HG03039 (cell line): ENCODE data around the gene HSPD1.

Source experiments
- ATAC-seq: cut with Tn5 transposase; IDR thresholded peaks from one replicate; pipeline ENCODE4 v1.9.1; 2021; ENCODE audit warnings: mild to moderate bottlenecking, moderate library complexity; ENCODE audit not compliant: unreplicated experiment

HSPD1 gene

DNA sequence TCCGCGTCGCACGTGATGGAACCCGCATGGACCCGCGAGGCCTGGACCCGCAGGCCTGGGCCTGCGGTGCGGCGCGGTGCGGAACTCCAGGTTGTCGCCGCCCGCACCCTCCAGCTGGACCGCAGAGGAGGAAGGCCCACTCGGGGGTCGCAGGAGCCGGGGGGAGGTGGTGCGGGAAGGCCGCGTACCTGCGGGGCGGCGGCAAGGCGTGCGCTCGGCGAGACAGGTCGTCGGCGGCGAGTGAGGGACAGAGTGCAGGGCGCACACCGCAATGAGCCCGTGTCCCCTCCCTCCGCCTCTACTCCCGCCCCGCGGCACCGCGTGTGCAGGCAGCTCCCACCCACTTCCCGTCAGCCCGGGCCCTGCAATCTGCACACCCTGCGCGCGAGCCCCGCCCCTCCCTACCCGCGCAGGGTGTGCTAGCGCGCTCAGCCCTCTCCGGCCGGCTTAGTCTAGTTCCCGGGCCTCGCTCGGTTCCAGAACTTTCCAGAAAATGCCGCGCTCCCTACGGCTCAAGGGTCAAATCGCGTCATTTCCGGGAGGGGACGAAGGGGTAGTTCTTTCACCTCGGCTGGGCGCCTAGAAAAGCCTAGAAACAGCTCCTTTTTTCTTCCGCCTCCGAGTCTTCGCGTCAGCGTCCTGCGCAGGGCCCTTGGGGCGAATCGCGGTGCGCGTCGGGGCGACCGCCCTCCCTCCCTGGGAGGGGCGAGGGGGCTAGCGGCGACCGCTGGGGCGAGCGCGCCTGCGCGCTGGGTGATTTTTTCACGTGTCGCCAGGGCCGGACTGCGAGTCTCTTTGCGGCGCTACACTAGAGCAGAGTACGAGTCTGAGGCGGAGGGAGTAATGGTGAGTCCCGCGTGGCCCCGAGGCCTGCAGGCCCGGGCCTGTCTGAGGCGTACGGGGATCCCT is at the start of gene HSPD1, which contains the start of gene HSPE1:
TSS of gene HSPD1 (minus strand) at position 247 of the 909 bp plus-strand sequence. CDS start 992 bp downstream, outside the sequence.
TSS of gene HSPE1 (plus strand) at position 786 of the 909 bp plus-strand sequence. CDS start at position 844, 58 bp downstream.
- ATAC-seq = peak; percentile 79

DNA sequence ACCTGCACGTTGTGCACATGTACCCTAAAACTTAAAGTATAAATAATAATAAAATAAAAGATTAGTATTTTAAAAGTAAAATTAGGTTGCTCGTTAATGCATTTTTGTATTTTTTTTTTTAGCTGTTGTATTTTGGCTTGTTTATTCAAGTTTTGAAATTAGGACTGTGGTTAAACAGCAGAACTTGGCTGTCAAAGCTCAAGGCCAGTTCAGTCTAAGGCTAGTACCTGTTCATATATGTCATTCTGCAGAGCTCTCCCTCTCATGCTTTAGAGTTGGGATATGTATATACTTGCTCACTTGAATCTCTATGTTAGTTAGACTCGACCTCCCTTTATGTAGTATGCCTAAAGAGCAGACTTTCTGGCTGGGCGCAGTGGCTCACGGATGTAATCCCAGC is 48.9 kb upstream of the HSPD1 start:
- no peak for ATAC-seq

DNA sequence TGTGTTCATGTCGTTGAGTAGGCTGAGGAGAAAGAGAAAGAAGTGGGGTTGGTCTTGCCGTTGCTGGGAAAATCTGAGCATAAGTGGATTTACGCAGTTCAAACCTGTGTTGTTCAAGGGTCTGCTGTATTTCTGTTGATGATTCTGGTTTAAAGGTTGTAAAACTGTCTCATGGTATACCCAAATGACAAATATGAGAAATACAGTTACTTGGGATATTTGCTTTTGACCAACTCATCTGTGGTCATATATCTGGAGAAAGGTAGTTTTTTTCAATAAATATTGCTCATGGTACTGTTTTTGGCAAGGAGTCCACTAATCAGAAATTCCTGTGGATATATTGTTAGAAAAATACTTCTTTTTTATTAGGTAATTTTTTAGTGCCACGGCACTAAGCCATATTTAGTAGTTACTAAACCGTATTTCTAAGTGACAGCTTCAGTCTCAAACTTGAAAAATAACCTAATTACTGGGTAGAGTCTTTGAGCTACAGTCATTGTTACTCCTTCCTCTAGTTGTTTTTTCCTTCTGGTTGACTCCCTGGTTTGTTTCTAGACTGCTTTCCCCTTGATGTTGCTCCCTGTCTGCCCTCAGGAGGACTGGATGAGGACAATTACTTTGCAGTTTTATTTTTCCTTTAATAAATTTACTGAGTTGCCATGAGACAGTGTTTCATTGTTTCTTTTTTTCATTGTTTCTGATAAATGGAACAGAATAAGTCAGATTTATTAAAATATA is 47.7 kb upstream of the HSPD1 start:
- no peak for ATAC-seq

DNA sequence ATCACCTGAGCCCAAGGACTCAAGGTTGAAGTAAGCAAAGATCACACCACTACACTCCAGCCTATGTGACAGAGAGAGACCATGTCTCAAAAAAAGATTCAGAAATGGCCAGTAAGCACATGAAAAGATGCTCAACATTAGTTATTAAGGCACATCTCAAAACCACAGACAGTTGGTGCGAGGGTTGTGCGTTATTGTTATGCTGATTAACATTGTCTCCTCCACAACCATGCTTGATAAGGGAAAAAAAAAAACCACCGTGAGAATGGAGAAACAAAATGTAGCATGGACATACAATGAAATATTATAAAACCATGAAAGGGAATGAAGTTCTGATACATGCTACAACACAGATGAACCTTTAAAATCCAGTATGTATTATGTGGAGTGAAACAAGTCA is 43.6 kb upstream of the HSPD1 start:
- no peak for ATAC-seq

DNA sequence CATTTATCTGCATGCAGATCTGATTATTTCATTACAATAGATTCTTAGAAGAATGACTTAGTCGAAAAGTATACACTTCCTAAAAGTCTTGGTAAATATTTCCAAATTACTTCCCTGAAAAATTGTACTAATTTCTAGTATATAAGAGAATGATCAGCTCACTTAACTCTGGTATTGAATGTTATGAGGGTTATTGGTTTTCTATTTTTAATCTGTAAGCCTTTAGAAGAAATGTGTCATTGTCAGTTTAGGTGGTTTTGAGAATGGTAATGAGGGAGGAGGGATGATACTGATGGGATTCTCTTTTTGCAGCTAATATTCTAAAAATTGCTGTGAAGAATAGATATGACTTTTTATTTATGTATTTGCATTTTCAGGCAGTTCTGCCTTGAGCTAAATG is 40.1 kb upstream of the HSPD1 start:
- ATAC-seq = no peak

DNA sequence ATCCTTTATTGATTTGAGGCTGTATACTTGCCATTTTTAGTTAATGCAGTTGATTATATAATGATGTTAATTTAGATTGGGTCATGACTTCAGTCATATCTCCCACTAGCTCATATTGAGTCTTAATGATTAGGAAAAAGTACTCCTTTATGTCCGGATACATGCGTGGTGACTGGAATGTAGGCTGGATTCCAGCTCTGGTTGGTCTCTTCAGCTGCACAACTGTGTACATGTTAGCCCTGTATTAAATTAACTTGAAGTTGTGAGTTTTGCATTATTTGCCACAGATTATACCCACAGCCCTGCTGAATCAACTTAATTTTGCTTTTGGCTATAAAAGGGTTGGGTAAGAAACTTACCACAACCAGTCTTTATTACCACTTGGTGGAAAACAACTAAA is 38.8 kb upstream of the HSPD1 start:
- no peak for ATAC-seq

DNA sequence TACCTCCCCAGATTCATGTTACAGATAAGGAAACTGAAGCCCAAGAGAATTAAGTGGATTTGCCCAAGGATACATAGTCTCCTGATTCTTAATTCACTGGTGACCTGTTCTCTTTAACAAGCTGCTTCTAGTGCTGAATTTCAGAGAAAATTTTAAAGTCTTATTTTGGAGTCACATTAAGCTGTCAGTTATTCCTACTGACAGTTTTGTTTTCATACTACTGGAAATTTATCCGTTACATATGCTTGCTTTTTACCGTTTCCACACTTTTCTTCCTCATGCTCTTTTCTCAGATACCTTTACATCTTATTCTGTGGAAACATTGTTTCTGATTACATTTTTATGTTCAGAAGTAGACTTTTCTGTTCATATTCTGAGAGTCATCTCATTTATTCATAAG is 17.5 kb upstream of the HSPD1 start:
- ATAC-seq = no peak

DNA sequence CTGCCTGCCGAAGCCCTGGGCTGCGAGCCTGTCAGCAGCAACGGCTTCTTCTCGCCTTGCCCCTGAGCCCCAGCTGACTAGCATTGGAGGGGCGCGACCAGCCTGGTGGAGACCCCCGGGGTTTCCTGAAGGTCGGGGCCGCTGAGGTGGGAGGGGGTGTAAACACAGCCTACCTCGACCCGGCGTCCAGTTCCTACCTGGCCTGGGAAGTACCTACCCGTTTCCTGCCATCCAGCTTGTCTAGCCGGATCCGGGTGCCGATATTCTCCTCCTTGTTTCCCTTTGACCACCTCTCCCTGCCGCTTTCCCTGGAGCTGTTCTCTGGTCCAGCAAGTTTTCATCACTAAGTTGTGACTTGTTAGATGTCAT is 16.7 kb upstream of the HSPD1 start:
- peak; percentile 14 for ATAC-seq

DNA sequence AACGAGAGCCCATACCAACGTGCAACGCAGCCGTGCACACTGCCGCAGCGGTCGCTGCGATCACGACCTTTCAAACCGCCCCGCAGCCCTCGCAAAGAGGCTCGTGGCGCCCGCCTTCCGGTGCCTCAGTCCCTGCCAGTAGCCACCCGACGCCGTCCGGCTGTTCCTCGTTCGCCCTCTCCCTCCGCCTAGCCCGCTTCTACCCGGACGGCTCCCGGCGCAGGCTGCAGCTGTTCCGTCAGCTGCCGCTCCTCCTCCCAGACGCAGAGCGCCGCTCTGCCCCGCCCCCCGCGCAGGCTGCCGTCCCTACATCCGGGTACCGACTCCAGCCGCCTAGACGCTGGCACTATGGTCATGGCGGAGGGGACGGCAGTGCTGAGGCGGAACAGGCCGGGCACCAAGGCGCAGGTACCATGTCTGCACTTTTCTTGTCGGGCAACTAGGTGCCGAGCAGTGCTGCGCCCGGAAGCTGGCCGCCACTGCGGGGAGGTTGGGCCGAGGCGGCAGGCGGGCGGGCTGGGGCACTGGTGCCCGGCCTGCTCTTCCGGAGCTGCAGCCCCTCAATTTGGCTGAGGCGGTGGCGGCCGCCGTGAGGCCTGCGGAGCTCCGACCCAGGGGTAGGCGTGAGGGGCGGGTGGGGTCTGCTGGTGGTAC is 16.2 kb upstream of the HSPD1 start, which contains the start of gene MOB4:
TSS of gene MOB4 (plus strand) at position 328 of the 654 bp plus-strand sequence. CDS start at position 349, 21 bp downstream.
- ATAC-seq = peak; percentile 95

DNA sequence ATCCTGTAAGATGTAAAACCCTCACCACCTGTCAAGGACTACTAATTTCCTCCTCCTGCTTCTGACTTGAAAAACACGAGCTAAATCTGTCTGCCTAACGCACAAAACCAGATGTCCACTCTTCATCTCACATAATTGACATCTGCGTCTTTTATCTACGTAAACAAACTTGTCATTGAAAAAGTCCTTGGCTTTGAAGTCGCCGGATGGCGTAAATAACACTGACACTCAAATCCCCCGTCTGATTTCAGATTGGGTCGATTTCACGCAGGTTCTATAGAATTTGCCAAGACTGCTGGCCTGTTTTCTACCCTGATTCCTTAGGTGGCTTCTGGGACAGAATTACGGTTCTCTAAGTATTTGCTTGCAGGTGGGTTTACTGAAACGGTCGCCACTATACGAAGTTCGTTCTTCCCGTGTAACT is 15.7 kb upstream of the HSPD1 start:
- no peak for ATAC-seq

DNA sequence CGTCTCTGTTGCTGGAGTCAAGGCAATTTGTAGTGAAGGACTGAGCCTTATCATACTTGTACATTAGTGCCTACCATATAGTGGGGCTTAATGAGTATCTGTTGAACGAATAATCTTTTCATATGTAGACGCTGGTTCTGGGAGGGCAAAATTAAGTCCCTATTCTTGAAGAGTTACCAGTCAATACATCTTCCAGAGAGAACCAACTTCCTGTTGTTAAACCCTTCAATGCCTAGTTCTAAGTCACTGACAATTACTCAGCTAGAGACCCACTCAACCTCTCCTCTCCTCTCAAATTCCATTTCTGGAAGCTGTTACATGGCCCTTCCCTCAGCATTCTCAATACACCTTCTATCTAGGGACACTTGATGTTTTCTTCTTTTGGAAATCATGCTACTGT is 15.1 kb upstream of the HSPD1 start:
- no peak for ATAC-seq

DNA sequence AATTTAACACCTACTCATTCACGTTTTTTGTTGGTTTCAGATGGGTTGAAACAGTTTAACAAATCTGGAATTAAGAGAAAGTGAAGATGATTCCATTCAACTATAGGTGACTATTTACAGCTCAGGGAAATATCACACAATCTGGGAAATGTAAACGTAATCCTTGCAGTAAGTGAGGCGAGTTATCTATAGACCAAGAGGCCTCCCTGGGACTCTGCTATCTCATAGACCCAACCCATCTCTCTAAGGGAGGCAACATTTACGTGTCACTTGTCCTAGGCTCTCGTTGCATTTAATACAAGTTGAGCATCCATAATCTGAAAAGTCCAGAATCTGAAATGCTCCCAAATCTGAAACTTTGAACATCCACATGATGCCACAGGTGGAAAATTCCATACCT is 14.3 kb upstream of the HSPD1 start:
- no peak for ATAC-seq

DNA sequence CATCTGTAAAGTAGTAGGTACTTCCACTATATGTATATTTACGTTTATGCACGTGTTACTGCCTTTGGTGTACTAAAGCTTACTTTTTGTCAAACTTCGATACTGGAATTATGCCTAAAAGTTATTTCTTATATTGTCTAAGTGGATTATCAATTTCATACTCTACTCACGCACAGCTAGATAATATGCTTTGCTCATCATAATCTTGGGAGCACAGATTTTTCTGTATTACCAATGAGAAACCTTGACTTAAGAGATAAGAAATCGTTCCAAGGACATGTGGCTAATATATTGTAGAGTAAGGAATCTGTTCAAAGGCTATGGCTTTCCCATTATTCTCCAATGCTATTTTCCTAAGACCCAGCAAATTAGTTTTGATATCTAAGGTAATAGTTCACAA is 7.0 kb upstream of the HSPD1 start:
- ATAC-seq = no peak

DNA sequence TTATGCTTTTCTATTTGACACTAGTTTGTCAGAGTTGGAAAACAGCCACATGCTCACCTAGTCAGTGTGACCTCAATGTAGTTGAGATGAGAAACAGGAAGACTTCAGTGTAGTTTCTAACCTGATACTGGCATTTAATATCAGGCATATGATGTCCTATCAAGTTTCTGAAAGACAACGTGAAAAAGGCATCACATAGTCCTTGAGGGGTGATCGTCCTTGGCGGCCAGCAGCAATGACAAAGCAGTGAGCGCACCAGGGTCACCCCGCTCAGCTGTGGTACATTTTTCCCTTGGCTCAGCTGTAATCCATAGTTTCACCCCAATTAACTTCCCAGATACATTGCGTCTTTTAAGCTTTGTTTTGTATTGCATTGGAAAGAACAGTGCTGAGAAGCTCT is 4.9 kb upstream of the HSPD1 start:
- no peak for ATAC-seq

DNA sequence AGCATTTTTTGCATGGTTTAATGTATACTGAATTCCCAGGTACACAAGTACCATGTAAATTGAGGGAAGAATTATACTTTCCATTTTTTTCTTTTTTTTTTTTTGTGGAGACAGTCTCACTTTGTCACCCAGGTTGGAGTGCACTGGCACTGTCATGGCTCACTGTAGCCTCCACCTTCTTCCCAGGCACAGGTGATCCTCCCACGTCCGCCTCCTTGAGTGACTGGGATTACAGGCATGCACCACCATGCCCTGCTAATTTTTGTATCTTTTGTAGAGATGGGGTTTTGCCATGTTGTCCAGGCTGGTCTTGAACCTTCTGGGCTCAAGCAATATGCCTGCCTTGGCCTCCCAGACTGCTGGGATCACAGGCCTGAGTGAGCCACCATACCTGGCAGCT is 4.4 kb upstream of the HSPD1 start:
- ATAC-seq = no peak

DNA sequence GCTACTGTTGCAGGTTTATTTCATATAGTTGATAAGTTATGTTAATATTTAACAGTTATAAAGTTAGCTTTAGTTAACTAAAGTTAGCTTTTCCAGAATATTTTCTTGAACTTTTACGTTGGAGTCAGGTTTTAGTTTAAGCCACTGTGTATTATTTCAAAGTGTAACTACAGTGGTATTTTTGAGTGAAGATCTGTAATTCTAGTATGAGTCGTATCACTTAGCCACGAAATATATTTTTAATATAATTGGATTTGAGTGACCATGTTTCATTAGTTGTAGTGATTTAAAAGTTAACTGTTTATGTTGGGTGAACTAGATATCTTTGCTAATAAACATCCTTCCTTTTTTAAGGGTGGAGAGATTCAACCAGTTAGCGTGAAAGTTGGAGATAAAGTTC is 3.0 kb upstream of the HSPD1 start:
- ATAC-seq = no peak

DNA sequence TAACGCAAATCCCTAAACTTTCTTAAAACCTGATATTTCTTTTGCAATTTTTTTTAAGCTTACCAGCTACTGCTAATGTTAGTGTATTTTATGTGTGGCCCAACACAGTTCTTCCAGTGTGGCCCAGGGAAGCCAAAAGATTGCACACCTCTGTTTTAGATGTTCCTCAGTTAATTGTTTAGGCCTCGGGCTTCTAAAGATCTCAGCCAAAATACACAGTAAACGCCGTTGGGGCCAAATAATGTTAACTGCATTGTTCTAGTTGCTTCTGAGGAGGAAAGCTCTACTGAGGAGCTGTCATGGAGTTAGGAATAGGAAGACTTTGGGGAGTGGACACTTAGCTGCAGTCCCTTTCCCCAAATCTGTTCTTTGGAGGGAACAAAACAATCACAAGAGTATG is 2.6 kb upstream of the HSPD1 start:
- no peak for ATAC-seq

DNA sequence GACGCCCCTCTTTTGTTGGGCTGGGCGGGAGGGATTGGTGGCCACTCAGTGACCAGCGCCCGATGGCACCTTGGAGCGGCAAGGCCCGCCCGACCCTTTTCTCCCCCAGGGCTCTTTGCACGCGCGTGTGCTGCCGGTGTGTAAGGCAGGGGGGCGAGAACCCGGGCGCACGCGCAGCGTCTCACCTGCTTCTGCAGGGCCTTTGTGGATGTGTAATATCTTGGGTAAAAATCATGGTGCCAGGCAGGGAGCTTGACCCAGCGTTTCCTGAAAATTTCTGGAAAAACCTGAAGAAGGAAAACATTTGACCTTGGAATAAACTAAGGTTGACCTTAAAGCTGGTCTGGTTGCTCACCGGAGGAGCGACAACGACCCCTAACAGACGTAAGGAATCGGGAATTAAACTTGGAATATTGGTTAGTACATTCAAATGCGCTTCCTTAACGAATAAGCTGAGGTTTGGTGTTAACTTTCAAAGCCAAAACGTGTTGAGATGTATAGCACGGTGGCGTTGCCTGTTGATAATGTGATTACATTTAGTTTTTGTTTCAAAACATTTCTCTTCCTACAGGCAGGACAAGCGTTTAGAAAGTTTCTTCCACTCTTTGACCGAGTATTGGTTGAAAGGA is 977 bp upstream of the HSPD1 start:
- ATAC-seq = peak; percentile 8

DNA sequence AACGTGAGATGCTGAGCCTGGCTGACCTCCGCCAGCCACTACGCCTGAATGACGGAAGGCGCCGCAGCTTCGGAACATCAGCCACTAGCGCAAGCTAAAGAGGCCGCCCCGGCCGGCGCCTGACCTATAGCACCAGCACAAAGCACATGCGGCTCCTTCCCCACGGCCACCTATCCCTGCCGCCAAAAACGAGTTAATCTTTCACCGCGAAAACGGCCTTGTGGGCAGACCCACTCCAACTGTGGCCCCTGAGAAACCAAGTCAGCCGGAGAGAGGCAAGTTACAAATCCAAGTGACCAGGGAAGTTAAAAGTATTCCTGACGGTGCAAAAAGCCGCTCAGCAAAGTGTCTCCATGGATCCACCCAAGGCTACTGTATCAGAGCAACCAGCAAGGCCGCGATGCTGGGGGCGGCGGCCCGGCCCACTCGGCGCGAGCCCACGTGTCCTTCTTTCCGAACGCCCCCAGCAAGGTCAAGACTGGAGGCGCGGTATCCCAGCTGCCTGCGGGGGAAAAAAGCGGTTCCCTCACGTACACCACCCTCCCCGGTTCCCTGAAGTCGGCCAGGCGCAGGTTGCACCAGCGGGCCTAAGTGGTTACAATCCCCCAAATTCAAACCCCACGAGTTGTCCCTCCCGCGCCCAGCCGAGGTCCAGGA is 575 bp downstream of the HSPD1 start:
- ATAC-seq = peak; percentile 0

DNA sequence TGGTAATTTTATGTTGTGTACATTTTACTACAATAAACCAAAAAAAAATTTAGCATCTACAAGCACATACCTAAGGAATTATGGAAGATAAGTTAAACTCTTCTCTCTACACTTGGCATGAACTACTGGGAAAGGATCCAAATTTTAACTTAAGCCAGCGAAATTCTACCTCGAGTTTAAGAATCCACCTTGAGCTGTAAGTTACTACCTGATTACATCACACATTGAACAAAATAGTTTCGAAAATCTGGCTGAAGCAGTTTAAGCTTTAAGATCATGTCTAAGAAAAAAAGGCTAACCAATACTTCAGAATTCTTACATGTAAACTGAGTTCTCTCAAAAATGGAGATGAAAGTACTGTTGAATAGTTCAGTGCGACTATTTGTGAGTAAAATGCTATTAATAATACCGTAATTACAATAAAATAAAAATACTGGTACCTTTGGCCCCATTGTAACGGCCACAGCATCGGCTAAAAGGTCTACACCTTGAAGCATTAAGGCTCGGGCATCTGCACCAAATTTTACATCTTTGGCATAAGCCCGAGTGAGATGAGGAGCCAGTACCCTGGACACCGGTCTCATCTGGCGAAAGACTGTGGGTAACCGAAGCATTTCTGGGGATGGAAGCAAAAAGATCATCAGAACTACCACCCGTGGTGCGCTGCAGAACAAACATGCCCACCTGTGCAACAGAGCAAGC is 1.3 kb downstream of the HSPD1 start:
- no peak for ATAC-seq
